Gastrocnemius medialis (tissue), 4 donors: ENCODE data around the gene PRRT1B. TPM values are rescaled to one million over a fixed set of nuclear protein-coding genes. Genes with fewer than 3 reads are reported as not detected.

Experiments
- ATAC-seq, 2 donors: fragments of 150-250 bp; one replicate each; pipeline ENCODE4 v1.9.1; 2016
- DNase-seq, 2 donors: peaks; one replicate each; pipeline ENCODE4 v3.0.0-alpha.2; 2019
- H3K27ac ChIP-seq, 4 donors: fragments of 200-600 bp; sonication (generic); 1 replicate in 1 of 4; 2 replicates in 3 of 4; pipeline ENCODE4 v1.5.1; 2016 to 2018; ENCODE audit warnings: mild to moderate bottlenecking in 2 of 4, moderate library complexity in 1 of 4
- H3K27me3 ChIP-seq, 3 donors: fragments of 200-600 bp; sonication (generic) in 2 of 3; 1 replicate in 1 of 3; 2 replicates in 2 of 3; pipeline versions ENCODE4 v1.5.1 to v1.6.0; 2016 to 2019; ENCODE audit warnings: mild to moderate bottlenecking in 1 of 3, moderate library complexity in 1 of 3
- H3K36me3 ChIP-seq, 2 donors: fragments of 200-600 bp; sonication (generic) in 1 of 2; one replicate each; pipeline ENCODE4 v1.5.1; 2017 to 2018
- H3K4me1 ChIP-seq, 2 donors: fragments of 200-600 bp; sonication (generic) in 1 of 2; one replicate each; pipeline ENCODE4 v1.5.1; 2016 to 2017; ENCODE audit warnings: mild to moderate bottlenecking in 2 of 2
- H3K4me3 ChIP-seq, 4 donors: fragments of 200-600 bp; sonication (generic) in 3 of 4; 1 replicate in 1 of 4; 2 replicates in 3 of 4; pipeline ENCODE4 v1.5.1; 2016 to 2019; ENCODE audit warnings: mild to moderate bottlenecking in 2 of 4
- H3K9me3 ChIP-seq, 3 donors: fragments of 200-600 bp; sonication (generic) in 2 of 3; 1 replicate in 1 of 3; 2 replicates in 2 of 3; pipeline ENCODE4 v1.5.1; 2016 to 2019
- CTCF ChIP-seq, 5 experiments: fragments of 450-650 bp in 3 of 5; fragments of 200-600 bp in 2 of 5; sonication (generic) in 2 of 5; IDR thresholded peaks in 4 of 5; conservative IDR thresholded peaks in 1 of 5; 1 replicate in 4 of 5; 2 replicates in 1 of 5; pipeline ENCODE4 v1.5.1; 2016 to 2019; ENCODE audit warnings: antibody characterized with exemption in 5 of 5, mild to moderate bottlenecking in 3 of 5, moderate library complexity in 3 of 5
- POLR2A ChIP-seq, 2 donors: fragments of 450-650 bp; IDR thresholded peaks; one replicate each; pipeline ENCODE4 v1.6.1; 2017; ENCODE audit warnings: antibody characterized with exemption in 2 of 2, mild to moderate bottlenecking in 2 of 2, moderate library complexity in 2 of 2
- in situ Hi-C, 4 donors: fragments of 200-750 bp; cut with MboI; loops; one replicate each; pipeline versions ENCODE4 v1.15.0 to v1.8.0; 2017; ENCODE audit warnings: low sequenced_read_pairs in 4 of 4
- intact Hi-C: fragments of 100-400 bp; cut with DNase I; formaldehyde crosslinking; loops from one replicate; pipeline ENCODE4 v1.15.1; 2023; ENCODE audit warnings: low total_unique reads
- total RNA-seq, 4 donors: library from RNA; depleted of rRNA; stranded (reverse); fragments of >200 nt; gene quantifications; one replicate each; pipeline versions ENCODE4 v1.1.0 to v1.2.3, GENCODE V29; 2016

The PRRT1B gene
- total RNA-seq, 4 donors from 2014 or later, result not detected

DNA sequence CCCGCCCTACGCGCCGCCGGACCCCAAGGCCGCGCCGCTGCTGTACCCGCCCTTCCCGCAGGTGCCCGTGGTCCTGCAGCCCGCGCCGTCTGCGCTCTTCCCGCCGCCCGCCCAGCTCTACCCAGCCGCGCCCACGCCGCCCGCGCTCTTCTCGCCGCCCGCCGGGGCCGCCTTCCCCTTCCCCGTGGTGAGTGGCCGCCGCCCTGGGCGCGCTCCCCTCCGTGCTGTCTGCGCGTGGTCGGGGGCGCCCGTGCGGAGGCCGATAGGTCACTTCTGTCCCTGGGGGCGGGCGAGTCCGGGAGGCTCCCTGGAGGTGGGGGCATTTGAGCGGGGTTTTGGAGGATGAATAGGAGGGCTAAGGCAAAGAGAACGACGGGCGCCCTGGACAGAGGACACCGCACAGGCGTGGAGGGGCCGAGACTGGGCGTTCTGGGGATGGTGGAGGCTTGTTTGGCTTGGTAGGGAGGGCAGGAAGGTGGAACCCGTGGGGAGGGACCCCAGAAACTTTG lies 9.6 kb downstream of the PRRT1B start:
- TF ChIP-seq CTCF (IDR thresholded peaks at IDR 0.05 in 4 of 5, conservative IDR thresholded peaks at IDR 0.05 in 1 of 5), result no peak
- TF ChIP-seq POLR2A (IDR thresholded peaks at IDR 0.05), result no peak
- Histone ChIP-seq H3K36me3 (no peaks in the 10 kb centered on the region), H3K4me3 (no peak overlapping the region), H3K27me3 (peaks cover 40 to 52% (median 47%) of the 10 kb centered on the region in 3 donors), H3K9me3 (no peaks in the 10 kb centered on the region), H3K4me1 (no peaks in the 10 kb centered on the region), H3K27ac (no peak overlapping the region)
- intact Hi-C loops (no loop called here), in situ Hi-C loops (loop anchor here in 2 of 4 donors (25.0 kb wide), 1 partner anchor 707 kb away; no protein-coding TSS in a partner anchor)
- ATAC-seq (no peak), DNase-seq (no peak)

DNA sequence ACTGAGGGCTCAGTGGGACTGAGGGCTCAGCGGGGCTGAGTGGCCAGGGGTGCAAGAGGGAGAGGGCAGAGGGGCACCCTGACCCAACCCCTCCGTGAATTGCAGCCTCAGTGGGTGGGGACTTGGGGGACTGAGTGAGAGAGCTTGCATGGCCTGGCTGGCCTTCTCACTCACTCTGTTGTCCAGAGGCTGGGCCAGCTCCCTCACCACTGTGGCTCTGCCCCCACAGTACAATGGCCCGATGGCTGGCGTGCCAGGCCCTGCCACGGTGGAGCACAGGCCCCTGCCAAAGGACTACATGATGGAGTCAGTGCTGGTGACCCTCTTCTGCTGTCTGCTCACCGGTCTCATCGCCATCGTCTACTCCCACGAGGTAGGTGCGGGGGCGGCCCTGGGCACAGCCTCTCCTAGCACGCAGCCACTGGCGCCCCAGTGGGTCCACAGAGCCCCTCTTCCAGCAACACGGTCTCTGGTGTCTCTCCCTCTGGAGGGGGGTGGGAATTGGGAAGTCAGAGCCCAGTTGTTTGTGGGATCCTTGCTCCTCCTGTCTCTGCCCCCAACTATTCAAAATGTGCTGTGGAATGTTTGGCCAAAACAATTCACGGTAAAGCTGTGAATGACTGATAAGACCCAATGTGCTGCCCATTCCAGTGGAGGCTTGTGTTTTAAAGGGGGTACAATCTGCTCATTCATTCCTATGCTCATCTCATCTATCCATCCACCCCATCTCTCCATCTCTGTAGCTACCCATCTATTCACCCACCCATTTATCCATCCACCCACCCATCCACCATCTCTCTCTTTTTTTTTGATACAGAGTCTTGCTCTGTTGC lies 10.7 kb downstream of the PRRT1B start:
- Histone ChIP-seq H3K36me3 (no peaks in the 10 kb centered on the region), H3K9me3 (no peaks in the 10 kb centered on the region), H3K27ac (no peak overlapping the region), H3K27me3 (peaks cover 40% of the 10 kb centered on the region in 3 donors), H3K4me3 (no peak overlapping the region), H3K4me1 (no peaks in the 10 kb centered on the region)
- no peak for TF ChIP-seq POLR2A (IDR thresholded peaks at IDR 0.05)
- TF ChIP-seq CTCF (IDR thresholded peaks at IDR 0.05 in 4 of 5, conservative IDR thresholded peaks at IDR 0.05 in 1 of 5), result no peak
- intact Hi-C loops, result no loop called here
- DNase-seq, result no peak
- no peak for ATAC-seq
- in situ Hi-C loops, result loop anchor here in 2 of 4 donors (25.0 kb wide), 1 partner anchor 706 kb away; no protein-coding TSS in a partner anchor

DNA sequence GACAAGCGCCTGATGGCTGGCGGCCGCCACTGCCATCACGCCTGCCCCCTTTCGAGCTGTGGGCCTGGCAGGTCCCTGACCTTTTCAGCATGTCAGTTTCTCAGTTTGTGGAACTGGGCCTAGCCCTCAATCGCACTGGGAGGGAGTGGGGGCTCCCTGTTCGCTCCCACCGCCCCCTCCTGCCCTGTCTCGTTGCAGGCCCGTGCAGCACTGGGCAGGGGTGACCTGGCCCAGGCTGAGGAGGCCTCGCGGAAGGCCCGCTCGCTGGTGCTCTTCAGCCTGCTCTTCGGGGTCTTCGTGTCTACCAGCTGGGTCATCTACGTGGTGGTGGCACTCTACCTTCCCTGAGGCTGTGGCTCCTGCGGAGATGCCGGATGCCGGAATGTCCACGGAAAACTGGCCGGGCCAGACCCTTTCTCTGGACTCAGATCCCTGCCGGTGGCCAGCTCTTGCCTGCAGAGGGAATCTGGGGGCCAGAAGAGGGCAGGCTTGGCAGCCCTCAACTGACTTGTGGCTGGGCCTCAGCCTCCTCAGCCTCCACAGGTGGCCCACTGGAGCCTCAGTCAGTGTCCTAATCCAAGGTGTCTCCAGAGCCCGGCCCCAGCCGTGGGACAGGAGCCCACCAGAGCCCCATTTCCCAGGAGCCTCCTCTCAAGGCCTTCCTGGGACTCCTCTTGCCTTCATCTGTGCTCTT lies 12.7 kb downstream of the PRRT1B start:
- H3K9me3 ChIP-seq, result no peaks in the 10 kb centered on the region
- no peak for ATAC-seq
- DNase-seq, result no peak
- no peaks in the 10 kb centered on the region for H3K36me3 ChIP-seq
- no peak overlapping the region for H3K4me3 ChIP-seq
- H3K27ac ChIP-seq, result no peak overlapping the region
- TF ChIP-seq CTCF (IDR thresholded peaks at IDR 0.05 in 4 of 5, conservative IDR thresholded peaks at IDR 0.05 in 1 of 5) (no peak), POLR2A (IDR thresholded peaks at IDR 0.05) (no peak)
- intact Hi-C loops (no loop called here), in situ Hi-C loops (loop anchor here in 2 of 4 donors (25.0 kb wide), 1 partner anchor 704 kb away; no protein-coding TSS in a partner anchor)
- peaks cover 27 to 36% (median 29%) of the 10 kb centered on the region in 3 donors for H3K27me3 ChIP-seq
- H3K4me1 ChIP-seq, result no peaks in the 10 kb centered on the region

- no peak for ATAC-seq
Measured at GRCh38 chr9:131559421-131560000, 14.2 kb downstream of the PRRT1B start.

More at GRCh38 chr9:131559421-131560000, 14.2 kb downstream of the PRRT1B start:
- H3K4me3 ChIP-seq, result no peak overlapping the region
- in situ Hi-C loops (loop anchor here in 2 of 4 donors (25.0 kb wide), 1 partner anchor 703 kb away; no protein-coding TSS in a partner anchor), intact Hi-C loops (no loop called here)
- no peak for TF ChIP-seq POLR2A (IDR thresholded peaks at IDR 0.05)
- no peak for TF ChIP-seq CTCF (IDR thresholded peaks at IDR 0.05 in 4 of 5, conservative IDR thresholded peaks at IDR 0.05 in 1 of 5)
- H3K27ac ChIP-seq, result no peak overlapping the region
- H3K4me1 ChIP-seq, result no peaks in the 10 kb centered on the region
- no peaks in the 10 kb centered on the region for H3K9me3 ChIP-seq
- no peak for DNase-seq
- H3K36me3 ChIP-seq, result no peaks in the 10 kb centered on the region
- H3K27me3 ChIP-seq, result peaks cover 14 to 22% (median 15%) of the 10 kb centered on the region in 3 donors
